Measurements from ENCODE around the gene ZAR1L. TPM values are rescaled to one million over a fixed set of nuclear protein-coding genes. Genes with fewer than 3 reads are reported as not detected.

Gene ZAR1L
- total and polyA plus RNA-seq, 9 of the 15 experiments (the other 6 are each of a cell fraction or from before 2014, with no cell fraction given): not detected

DNA sequence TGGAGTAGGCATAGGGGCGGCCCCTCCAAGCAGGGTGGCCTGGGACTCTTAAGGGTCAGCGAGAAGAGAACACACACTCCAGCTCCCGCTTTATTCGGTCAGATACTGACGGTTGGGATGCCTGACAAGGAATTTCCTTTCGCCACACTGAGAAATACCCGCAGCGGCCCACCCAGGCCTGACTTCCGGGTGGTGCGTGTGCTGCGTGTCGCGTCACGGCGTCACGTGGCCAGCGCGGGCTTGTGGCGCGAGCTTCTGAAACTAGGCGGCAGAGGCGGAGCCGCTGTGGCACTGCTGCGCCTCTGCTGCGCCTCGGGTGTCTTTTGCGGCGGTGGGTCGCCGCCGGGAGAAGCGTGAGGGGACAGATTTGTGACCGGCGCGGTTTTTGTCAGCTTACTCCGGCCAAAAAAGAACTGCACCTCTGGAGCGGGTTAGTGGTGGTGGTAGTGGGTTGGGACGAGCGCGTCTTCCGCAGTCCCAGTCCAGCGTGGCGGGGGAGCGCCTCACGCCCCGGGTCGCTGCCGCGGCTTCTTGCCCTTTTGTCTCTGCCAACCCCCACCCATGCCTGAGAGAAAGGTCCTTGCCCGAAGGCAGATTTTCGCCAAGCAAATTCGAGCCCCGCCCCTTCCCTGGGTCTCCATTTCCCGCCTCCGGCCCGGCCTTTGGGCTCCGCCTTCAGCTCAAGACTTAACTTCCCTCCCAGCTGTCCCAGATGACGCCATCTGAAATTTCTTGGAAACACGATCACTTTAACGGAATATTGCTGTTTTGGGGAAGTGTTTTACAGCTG, at the start of gene ZAR1L, which contains the start of gene BRCA2 (continued):
- TF ChIP-seq HSF4 (CRISPR knock-in tag; IDR thresholded peaks at IDR 0.05; ENCODE audit: borderline replicate concordance) (no peak), ELF2 (CRISPR knock-in tag; IDR thresholded peaks at IDR 0.05) (peak; percentile 95), GTF2A2 (tag; IDR thresholded peaks at IDR 0.05) (no peak), ZNF274 (IDR thresholded peaks at IDR 0.05; ENCODE audit: borderline replicate concordance, low read depth, low read length) (no peak), ZNF174 (CRISPR knock-in tag; IDR thresholded peaks at IDR 0.05) (no peak), ZNF583 (CRISPR knock-in tag; IDR thresholded peaks at IDR 0.05) (no peak), GATAD2A (IDR thresholded peaks at IDR 0.05) (no peak), XRCC4 (IDR thresholded peaks at IDR 0.05; ENCODE audit: extremely low read depth, insufficient read depth, insufficient read length) (no peak), ZFX (CRISPR knock-in tag; IDR thresholded peaks at IDR 0.05) (peak; percentile 96), ATF1 (CRISPR knock-in tag; IDR thresholded peaks at IDR 0.05) (peak; percentile 66), ATF1 (tag; IDR thresholded peaks at IDR 0.05) (peak; percentile 96), ESRRB (CRISPR knock-in tag; IDR thresholded peaks at IDR 0.05; ENCODE audit: borderline replicate concordance) (no peak), SIRT6 (IDR thresholded peaks at IDR 0.05; ENCODE audit: low read depth, low read length) (no peak), GTF2E2 (tag; IDR thresholded peaks at IDR 0.05) (no peak)
- TF ChIP-seq, protein P1, sequence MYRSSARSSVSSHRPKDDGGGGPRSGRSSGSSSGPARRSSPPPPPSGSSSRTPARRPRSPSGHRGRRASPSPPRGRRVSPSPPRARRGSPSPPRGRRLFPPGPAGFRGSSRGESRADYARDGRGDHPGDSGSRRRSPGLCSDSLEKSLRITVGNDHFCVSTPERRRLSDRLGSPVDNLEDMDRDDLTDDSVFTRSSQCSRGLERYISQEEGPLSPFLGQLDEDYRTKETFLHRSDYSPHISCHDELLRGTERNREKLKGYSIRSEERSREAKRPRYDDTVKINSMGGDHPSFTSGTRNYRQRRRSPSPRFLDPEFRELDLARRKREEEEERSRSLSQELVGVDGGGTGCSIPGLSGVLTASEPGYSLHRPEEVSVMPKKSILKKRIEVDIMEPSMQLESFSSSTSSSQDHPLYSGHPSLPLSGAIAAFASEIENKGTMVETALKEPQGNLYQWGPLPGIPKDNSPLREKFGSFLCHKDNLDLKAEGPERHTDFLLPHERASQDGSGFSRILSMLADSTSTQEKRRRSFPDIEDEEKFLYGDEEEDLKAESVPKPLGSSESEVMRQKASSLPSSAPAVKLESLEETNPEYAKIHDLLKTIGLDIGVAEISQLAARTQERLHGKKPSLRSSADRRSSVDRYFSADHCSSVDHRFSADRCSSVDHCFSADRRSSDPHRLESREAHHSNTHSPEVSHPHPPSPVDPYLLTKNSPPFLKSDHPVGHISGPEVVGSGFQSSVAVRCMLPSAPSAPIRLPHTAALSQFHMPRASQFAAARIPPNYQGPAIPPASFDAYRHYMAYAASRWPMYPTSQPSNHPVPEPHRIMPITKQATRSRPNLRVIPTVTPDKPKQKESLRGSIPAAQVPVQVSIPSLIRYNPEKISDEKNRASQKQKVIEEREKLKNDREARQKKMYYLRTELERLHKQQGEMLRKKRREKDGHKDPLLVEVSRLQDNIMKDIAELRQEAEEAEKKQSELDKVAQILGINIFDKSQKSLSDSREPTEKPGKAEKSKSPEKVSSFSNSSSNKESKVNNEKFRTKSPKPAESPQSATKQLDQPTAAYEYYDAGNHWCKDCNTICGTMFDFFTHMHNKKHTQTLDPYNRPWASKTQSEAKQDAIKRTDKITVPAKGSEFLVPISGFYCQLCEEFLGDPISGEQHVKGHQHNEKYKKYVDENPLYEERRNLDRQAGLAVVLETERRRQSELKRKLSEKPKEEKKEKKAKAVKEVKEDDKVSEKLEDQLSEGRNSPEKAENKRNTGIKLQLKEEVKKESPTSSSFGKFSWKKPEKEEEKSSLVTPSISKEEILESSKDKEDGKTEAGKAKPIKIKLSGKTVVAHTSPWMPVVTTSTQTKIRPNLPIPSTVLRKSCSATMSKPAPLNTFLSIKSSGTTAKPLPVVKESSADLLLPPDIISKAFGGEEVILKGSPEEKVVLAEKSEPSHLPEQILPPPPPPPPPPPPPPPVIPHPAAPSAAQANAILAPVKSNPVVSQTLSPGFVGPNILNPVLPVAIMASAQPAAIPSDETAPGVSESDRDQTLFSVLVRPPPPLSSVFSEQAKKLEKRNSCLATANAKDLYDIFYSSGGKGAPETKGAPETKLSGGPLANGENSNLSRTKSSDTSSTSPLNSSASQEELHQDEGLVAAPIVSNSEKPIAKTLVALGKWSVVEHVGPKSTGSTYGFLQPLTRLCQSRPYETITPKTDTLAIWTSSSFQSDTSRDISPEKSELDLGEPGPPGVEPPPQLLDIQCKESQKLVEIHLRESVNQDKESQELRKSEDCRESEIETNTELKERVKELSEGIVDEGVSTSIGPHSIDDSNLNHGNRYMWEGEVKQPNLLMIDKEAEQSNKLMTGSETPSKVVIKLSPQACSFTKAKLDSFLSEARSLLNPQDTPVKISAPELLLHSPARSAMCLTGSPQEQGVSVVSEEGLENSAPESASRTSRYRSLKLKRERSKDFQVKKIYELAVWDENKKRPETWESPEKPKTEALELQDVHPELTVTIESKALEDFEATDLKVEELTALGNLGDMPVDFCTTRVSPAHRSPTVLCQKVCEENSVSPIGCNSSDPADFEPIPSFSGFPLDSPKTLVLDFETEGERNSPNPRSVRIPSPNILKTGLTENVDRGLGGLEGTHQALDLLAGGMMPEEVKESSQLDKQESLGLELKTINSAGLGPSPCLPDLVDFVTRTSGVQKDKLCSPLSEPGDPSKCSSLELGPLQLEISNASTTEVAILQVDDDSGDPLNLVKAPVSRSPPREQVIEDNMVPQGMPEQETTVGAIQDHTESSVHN (IDR thresholded peaks at IDR 0.05; ENCODE audit: borderline replicate concordance in 1 of 2, low read depth in 1 of 2): peak in 1 of 2 experiments; percentile 90; a peak in 2 of 4 replicates
- TF ChIP-seq, protein P2, sequence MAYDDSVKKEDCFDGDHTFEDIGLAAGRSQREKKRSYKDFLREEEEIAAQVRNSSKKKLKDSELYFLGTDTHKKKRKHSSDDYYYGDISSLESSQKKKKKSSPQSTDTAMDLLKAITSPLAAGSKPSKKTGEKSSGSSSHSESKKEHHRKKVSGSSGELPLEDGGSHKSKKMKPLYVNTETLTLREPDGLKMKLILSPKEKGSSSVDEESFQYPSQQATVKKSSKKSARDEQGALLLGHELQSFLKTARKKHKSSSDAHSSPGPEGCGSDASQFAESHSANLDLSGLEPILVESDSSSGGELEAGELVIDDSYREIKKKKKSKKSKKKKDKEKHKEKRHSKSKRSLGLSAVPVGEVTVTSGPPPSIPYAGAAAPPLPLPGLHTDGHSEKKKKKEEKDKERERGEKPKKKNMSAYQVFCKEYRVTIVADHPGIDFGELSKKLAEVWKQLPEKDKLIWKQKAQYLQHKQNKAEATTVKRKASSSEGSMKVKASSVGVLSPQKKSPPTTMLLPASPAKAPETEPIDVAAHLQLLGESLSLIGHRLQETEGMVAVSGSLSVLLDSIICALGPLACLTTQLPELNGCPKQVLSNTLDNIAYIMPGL (CRISPR knock-in tag; IDR thresholded peaks at IDR 0.05): peak; percentile 44; the same call in 1 of the 2 replicates
- TF ChIP-seq, protein P3, sequence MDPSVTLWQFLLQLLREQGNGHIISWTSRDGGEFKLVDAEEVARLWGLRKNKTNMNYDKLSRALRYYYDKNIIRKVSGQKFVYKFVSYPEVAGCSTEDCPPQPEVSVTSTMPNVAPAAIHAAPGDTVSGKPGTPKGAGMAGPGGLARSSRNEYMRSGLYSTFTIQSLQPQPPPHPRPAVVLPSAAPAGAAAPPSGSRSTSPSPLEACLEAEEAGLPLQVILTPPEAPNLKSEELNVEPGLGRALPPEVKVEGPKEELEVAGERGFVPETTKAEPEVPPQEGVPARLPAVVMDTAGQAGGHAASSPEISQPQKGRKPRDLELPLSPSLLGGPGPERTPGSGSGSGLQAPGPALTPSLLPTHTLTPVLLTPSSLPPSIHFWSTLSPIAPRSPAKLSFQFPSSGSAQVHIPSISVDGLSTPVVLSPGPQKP (CRISPR knock-in tag; IDR thresholded peaks at IDR 0.05): no peak

Data from K562 (cell line).